WTC11 (cell line): ENCODE results near the gene CLRN3. TPM values are rescaled to one million over a fixed set of nuclear protein-coding genes. Genes with fewer than 3 reads are reported as not detected.

ENCODE experiments used
- ATAC-seq: fragments of 200-7000 bp; cut with Tn5 transposase; 2 replicates; pipeline ENCODE4 v1.10.0; 2021; ENCODE audit warnings: mild to moderate bottlenecking, moderate library complexity
- CTCF ChIA-PET: fragments of 300-600 bp; sonication (Branson Sonifier 250); formaldehyde crosslinking; loops from one replicate; lab custom pipeline; 2021; ENCODE audit warnings: antibody characterized with exemption; lab: Charles Lee
- POLR2A ChIA-PET: fragments of 350-600 bp; sonication (Branson Sonifier 250); formaldehyde crosslinking; loops from one replicate; lab custom pipeline; 2021; ENCODE audit warnings: antibody characterized with exemption; lab: Charles Lee
- DNase-seq: peaks from one replicate; pipeline ENCODE4 v3.0.0; 2021; ENCODE audit warnings: low spot score
- H3K27ac Mint-ChIP-seq: 2 replicates; pipeline ENCODE4 v1.8.0; 2021; ENCODE audit warnings: mixed read lengths
- H3K27me3 Mint-ChIP-seq: 2 replicates; pipeline ENCODE4 v1.8.0; 2021; ENCODE audit warnings: low read depth, mild to moderate bottlenecking, moderate library complexity, mixed read lengths
- H3K36me3 Mint-ChIP-seq: 2 replicates; pipeline ENCODE4 v1.8.0; 2021; ENCODE audit warnings: mixed read lengths
- H3K4me1 Mint-ChIP-seq: 2 replicates; pipeline ENCODE4 v1.8.0; 2022; ENCODE audit warnings: mixed read lengths
- H3K4me3 Mint-ChIP-seq: 2 replicates; pipeline ENCODE4 v1.8.0; 2021; ENCODE audit warnings: mild to moderate bottlenecking, moderate library complexity, mixed read lengths
- H3K9me3 Mint-ChIP-seq: 2 replicates; pipeline ENCODE4 v1.8.0; 2021; ENCODE audit warnings: mixed read lengths
- ESRRA ChIP-seq: sonication (generic); formaldehyde crosslinking; IDR thresholded peaks from 2 replicates; pipeline ENCODE4 v1.8.1; 2022; ENCODE audit warnings: mild to moderate bottlenecking, missing genetic modification reagents, borderline replicate concordance
- FOXJ3 ChIP-seq: sonication (generic); formaldehyde crosslinking; IDR thresholded peaks from 2 replicates; pipeline ENCODE4 v1.9.0; 2021; ENCODE audit warnings: missing genetic modification reagents, mild to moderate bottlenecking, borderline replicate concordance
- GABPB1 ChIP-seq: sonication (generic); formaldehyde crosslinking; IDR thresholded peaks from 2 replicates; pipeline ENCODE4 v1.8.1; 2023; ENCODE audit warnings: mild to moderate bottlenecking, missing genetic modification reagents
- GTF2I ChIP-seq: fragments of 250-450 bp; sonication (Bioruptor Pico); conservative IDR thresholded peaks from 2 replicates; pipeline ENCODE4 v1.4.0; 2021; ENCODE audit warnings: mild to moderate bottlenecking
- HMGXB4 ChIP-seq: sonication (generic); formaldehyde crosslinking; IDR thresholded peaks from 2 replicates; pipeline ENCODE4 v1.8.1; 2023; ENCODE audit warnings: mild to moderate bottlenecking, moderate library complexity, missing genetic modification reagents
- JUN ChIP-seq: sonication (generic); formaldehyde crosslinking; IDR thresholded peaks from 2 replicates; pipeline ENCODE4 v1.8.0; 2023; ENCODE audit warnings: mild to moderate bottlenecking, missing genetic modification reagents
- MYBL2 ChIP-seq: sonication (generic); formaldehyde crosslinking; IDR thresholded peaks from 2 replicates; pipeline ENCODE4 v1.8.1; 2023; ENCODE audit warnings: mild to moderate bottlenecking, moderate library complexity, missing genetic modification reagents
- NFE2L1 ChIP-seq: sonication (generic); formaldehyde crosslinking; IDR thresholded peaks from 2 replicates; pipeline ENCODE4 v1.8.1; 2023; ENCODE audit warnings: missing genetic modification reagents
- NFYB ChIP-seq: sonication (generic); formaldehyde crosslinking; conservative IDR thresholded peaks from 2 replicates; pipeline ENCODE4 v1.8.0; 2022; ENCODE audit warnings: low read depth, missing genetic modification reagents
- RORB ChIP-seq: fragments of 250-450 bp; sonication (Bioruptor Pico); IDR thresholded peaks from 2 replicates; pipeline ENCODE4 v1.9.0; 2021; ENCODE audit warnings: mild to moderate bottlenecking
- SP1 ChIP-seq: sonication (generic); formaldehyde crosslinking; conservative IDR thresholded peaks from 2 replicates; pipeline ENCODE4 v1.8.1; 2022; ENCODE audit warnings: missing genetic modification reagents
- TCF7 ChIP-seq: sonication (generic); formaldehyde crosslinking; IDR thresholded peaks from 2 replicates; pipeline ENCODE4 v1.8.0; 2022; ENCODE audit warnings: mild to moderate bottlenecking, low read depth, missing genetic modification reagents, moderate library complexity
- ZNF263 ChIP-seq: sonication (generic); formaldehyde crosslinking; IDR thresholded peaks from 2 replicates; pipeline ENCODE4 v1.8.1; 2022; ENCODE audit warnings: low read depth, mild to moderate bottlenecking, moderate library complexity, missing genetic modification reagents
- ZNF396 ChIP-seq: fragments of 250-450 bp; sonication (Bioruptor Pico); IDR thresholded peaks from 2 replicates; pipeline ENCODE4 v1.8.0; 2021; ENCODE audit warnings: mild to moderate bottlenecking, moderate library complexity, borderline replicate concordance
- ZNF425 ChIP-seq: fragments of 250-450 bp; sonication (Bioruptor Pico); conservative IDR thresholded peaks from 2 replicates; pipeline ENCODE4 v1.9.0; 2021; ENCODE audit warnings: mild to moderate bottlenecking
- ZSCAN18 ChIP-seq: fragments of 250-450 bp; sonication (Bioruptor Pico); IDR thresholded peaks from 2 replicates; pipeline ENCODE4 v2.1.2; 2022; ENCODE audit warnings: mild to moderate bottlenecking, moderate library complexity
- total RNA-seq: library from RNA; stranded (reverse); gene quantifications from 3 replicates; pipeline ENCODE4 v1.2.3, GENCODE V29; 2021
- TF ChIP-seq, protein P1 (sequence below): sonication (generic); formaldehyde crosslinking; IDR thresholded peaks from 2 replicates; pipeline ENCODE4 v1.8.1; 2023; ENCODE audit warnings: mild to moderate bottlenecking, missing genetic modification reagents, borderline replicate concordance
- TF ChIP-seq, protein P2 (sequence below): fragments of 250-450 bp; sonication (Bioruptor Pico); IDR thresholded peaks from 2 replicates; pipeline ENCODE4 v1.9.0; 2021; ENCODE audit warnings: moderate library complexity, mild to moderate bottlenecking, inconsistent platforms, borderline replicate concordance
- TF ChIP-seq, protein P3 (sequence below): sonication (generic); formaldehyde crosslinking; IDR thresholded peaks from 2 replicates; pipeline ENCODE4 v1.8.0; 2023; ENCODE audit warnings: missing genetic modification reagents, mild to moderate bottlenecking, borderline replicate concordance
- TF ChIP-seq, protein P4 (sequence below): fragments of 250-450 bp; sonication (Bioruptor Pico); IDR thresholded peaks from 2 replicates; pipeline ENCODE4 v1.9.0; 2021; ENCODE audit warnings: mild to moderate bottlenecking

Gene CLRN3
- total RNA-seq, 1 experiment from 2014 or later = not detected

GRCh38 chr10:127855976-127856375, 36.8 kb downstream of the CLRN3 start:
- H3K27me3 Mint-ChIP-seq = no peaks in the 10 kb centered on the region
- no peak overlapping the region for H3K27ac Mint-ChIP-seq
- H3K9me3 Mint-ChIP-seq = peaks cover 11% of the 10 kb centered on the region
- TF ChIP-seq ESRRA = no peak
- TF ChIP-seq MYBL2 (CRISPR knock-in tag) = no peak
- TF ChIP-seq FOXJ3 (CRISPR knock-in tag) = no peak
- TF ChIP-seq, protein P1, sequence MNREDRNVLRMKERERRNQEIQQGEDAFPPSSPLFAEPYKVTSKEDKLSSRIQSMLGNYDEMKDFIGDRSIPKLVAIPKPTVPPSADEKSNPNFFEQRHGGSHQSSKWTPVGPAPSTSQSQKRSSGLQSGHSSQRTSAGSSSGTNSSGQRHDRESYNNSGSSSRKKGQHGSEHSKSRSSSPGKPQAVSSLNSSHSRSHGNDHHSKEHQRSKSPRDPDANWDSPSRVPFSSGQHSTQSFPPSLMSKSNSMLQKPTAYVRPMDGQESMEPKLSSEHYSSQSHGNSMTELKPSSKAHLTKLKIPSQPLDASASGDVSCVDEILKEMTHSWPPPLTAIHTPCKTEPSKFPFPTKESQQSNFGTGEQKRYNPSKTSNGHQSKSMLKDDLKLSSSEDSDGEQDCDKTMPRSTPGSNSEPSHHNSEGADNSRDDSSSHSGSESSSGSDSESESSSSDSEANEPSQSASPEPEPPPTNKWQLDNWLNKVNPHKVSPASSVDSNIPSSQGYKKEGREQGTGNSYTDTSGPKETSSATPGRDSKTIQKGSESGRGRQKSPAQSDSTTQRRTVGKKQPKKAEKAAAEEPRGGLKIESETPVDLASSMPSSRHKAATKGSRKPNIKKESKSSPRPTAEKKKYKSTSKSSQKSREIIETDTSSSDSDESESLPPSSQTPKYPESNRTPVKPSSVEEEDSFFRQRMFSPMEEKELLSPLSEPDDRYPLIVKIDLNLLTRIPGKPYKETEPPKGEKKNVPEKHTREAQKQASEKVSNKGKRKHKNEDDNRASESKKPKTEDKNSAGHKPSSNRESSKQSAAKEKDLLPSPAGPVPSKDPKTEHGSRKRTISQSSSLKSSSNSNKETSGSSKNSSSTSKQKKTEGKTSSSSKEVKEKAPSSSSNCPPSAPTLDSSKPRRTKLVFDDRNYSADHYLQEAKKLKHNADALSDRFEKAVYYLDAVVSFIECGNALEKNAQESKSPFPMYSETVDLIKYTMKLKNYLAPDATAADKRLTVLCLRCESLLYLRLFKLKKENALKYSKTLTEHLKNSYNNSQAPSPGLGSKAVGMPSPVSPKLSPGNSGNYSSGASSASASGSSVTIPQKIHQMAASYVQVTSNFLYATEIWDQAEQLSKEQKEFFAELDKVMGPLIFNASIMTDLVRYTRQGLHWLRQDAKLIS = no peak
- no peak for TF ChIP-seq ZNF425 (CRISPR knock-in tag)
- no peak overlapping the region for H3K4me3 Mint-ChIP-seq
- POLR2A ChIA-PET = no interaction called here
- CTCF ChIA-PET = interaction anchor here (2.9 kb wide), 1 partner anchor 161 kb away, joined by 16 read pairs; no protein-coding TSS in a partner anchor
- H3K36me3 Mint-ChIP-seq = 0 out of 2 replicates have a peak, but pooled peaks cover 3% of the 10 kb centered on the region
- no peak for ATAC-seq
- no peak for DNase-seq
- H3K4me1 Mint-ChIP-seq = peaks cover 6% of the 10 kb centered on the region; the same call in 1 of the 2 replicates

DNA sequence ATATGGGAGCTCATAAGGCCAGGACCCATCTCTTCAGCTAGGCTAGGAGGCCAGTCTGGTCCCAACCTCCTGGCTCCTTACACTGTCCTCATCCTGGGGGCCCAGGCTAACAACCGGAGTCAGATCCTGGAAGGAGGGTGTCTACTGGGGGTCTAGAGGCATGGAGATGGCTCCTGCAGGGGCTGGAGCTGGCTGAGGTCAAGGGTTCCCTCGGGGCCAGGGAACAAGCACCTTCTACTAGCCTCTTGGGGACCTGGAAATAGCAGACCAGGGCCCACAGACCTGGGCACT, 37.2 kb downstream of the CLRN3 start:
- Mint-ChIP-seq H3K4me1 (peaks cover 7% of the 10 kb centered on the region), H3K36me3 (0 out of 2 replicates have a peak, but pooled peaks cover 3% of the 10 kb centered on the region)
- CTCF ChIA-PET = interaction anchor here (2.5 to 2.9 kb wide), 2 partner anchors 160 to 214 kb away, joined by 12 to 16 read pairs; no protein-coding TSS in a partner anchor
- TF ChIP-seq ZNF396 (CRISPR knock-in tag) (no peak), SP1 (CRISPR knock-in tag) (no peak), GTF2I (CRISPR knock-in tag) (no peak), FOXJ3 (CRISPR knock-in tag) (no peak), ZSCAN18 (no peak), NFYB (no peak), JUN (CRISPR knock-in tag) (no peak), GABPB1 (CRISPR knock-in tag) (no peak), RORB (CRISPR knock-in tag) (no peak), ESRRA (no peak), ZNF263 (CRISPR knock-in tag) (no peak), HMGXB4 (CRISPR knock-in tag) (no peak), NFE2L1 (CRISPR knock-in tag) (no peak), TCF7 (CRISPR knock-in tag) (no peak)
- TF ChIP-seq, protein P2, sequence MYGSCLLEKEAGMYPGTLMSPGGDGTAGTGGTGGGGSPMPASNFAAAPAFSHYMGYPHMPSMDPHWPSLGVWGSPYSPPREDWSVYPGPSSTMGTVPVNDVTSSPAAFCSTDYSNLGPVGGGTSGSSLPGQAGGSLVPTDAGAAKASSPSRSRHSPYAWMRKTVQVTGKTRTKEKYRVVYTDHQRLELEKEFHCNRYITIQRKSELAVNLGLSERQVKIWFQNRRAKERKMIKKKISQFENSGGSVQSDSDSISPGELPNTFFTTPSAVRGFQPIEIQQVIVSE (CRISPR knock-in tag) = no peak
- TF ChIP-seq, protein P3, sequence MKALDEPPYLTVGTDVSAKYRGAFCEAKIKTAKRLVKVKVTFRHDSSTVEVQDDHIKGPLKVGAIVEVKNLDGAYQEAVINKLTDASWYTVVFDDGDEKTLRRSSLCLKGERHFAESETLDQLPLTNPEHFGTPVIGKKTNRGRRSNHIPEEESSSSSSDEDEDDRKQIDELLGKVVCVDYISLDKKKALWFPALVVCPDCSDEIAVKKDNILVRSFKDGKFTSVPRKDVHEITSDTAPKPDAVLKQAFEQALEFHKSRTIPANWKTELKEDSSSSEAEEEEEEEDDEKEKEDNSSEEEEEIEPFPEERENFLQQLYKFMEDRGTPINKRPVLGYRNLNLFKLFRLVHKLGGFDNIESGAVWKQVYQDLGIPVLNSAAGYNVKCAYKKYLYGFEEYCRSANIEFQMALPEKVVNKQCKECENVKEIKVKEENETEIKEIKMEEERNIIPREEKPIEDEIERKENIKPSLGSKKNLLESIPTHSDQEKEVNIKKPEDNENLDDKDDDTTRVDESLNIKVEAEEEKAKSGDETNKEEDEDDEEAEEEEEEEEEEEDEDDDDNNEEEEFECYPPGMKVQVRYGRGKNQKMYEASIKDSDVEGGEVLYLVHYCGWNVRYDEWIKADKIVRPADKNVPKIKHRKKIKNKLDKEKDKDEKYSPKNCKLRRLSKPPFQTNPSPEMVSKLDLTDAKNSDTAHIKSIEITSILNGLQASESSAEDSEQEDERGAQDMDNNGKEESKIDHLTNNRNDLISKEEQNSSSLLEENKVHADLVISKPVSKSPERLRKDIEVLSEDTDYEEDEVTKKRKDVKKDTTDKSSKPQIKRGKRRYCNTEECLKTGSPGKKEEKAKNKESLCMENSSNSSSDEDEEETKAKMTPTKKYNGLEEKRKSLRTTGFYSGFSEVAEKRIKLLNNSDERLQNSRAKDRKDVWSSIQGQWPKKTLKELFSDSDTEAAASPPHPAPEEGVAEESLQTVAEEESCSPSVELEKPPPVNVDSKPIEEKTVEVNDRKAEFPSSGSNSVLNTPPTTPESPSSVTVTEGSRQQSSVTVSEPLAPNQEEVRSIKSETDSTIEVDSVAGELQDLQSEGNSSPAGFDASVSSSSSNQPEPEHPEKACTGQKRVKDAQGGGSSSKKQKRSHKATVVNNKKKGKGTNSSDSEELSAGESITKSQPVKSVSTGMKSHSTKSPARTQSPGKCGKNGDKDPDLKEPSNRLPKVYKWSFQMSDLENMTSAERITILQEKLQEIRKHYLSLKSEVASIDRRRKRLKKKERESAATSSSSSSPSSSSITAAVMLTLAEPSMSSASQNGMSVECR (CRISPR knock-in tag) = no peak
- TF ChIP-seq, protein P4, sequence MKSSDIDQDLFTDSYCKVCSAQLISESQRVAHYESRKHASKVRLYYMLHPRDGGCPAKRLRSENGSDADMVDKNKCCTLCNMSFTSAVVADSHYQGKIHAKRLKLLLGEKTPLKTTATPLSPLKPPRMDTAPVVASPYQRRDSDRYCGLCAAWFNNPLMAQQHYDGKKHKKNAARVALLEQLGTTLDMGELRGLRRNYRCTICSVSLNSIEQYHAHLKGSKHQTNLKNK (CRISPR knock-in tag) = no peak
- TF ChIP-seq, all 79 proteins: peak for 0
- H3K27ac Mint-ChIP-seq = no peak overlapping the region
- ATAC-seq (no peak), DNase-seq (no peak)
- no peaks in the 10 kb centered on the region for H3K27me3 Mint-ChIP-seq
- H3K4me3 Mint-ChIP-seq = no peak overlapping the region
- peaks cover 11% of the 10 kb centered on the region for H3K9me3 Mint-ChIP-seq
- POLR2A ChIA-PET = no interaction called here
